ENCODE results near the gene NUDT22. TPM values are rescaled to one million over a fixed set of nuclear protein-coding genes. Genes with fewer than 3 reads are reported as not detected.

The NUDT22 gene
- total RNA-seq, 1 donor from 2014 or later = 47.8 TPM

- no peaks in the 10 kb centered on the region for H3K27me3 ChIP-seq
- H3K36me3 ChIP-seq = peaks cover 62% of the 10 kb centered on the region
- H3K9me3 ChIP-seq = no peaks in the 10 kb centered on the region
- H3K4me1 ChIP-seq = peaks cover 10% of the 10 kb centered on the region
- intact Hi-C loops (cut with DNase I) = no loop called here
- TF ChIP-seq CTCF (IDR thresholded peaks at IDR 0.05) = no peak
- no peak overlapping the region for H3K4me3 ChIP-seq
- DNase-seq = no peak
- no peak overlapping the region for H3K27ac ChIP-seq
- ATAC-seq = peak; percentile 92
Measured at GRCh38 chr11:64192434-64192833, 33.6 kb upstream of the NUDT22 start.

GRCh38 chr11:64196626-64197025 is 29.4 kb upstream of the NUDT22 start:
- no peak overlapping the region for H3K27ac ChIP-seq
- no peak overlapping the region for H3K4me3 ChIP-seq
- peaks cover 93% of the 10 kb centered on the region for H3K36me3 ChIP-seq
- DNase-seq = no peak
- ATAC-seq = no peak
- intact Hi-C loops (cut with DNase I) = no loop called here
- H3K9me3 ChIP-seq = no peaks in the 10 kb centered on the region
- H3K27me3 ChIP-seq = no peaks in the 10 kb centered on the region
- TF ChIP-seq CTCF (IDR thresholded peaks at IDR 0.05) = no peak
- H3K4me1 ChIP-seq = no peaks in the 10 kb centered on the region

- intact Hi-C loops (cut with DNase I) = no loop called here
- Histone ChIP-seq H3K27ac (no peak overlapping the region), H3K36me3 (peaks cover 100% of the 10 kb centered on the region), H3K4me3 (no peak overlapping the region), H3K27me3 (no peaks in the 10 kb centered on the region), H3K4me1 (no peaks in the 10 kb centered on the region), H3K9me3 (no peaks in the 10 kb centered on the region)
- TF ChIP-seq CTCF (IDR thresholded peaks at IDR 0.05) = no peak
- ATAC-seq (no peak), DNase-seq (no peak)
Measured at GRCh38 chr11:64198511-64198910, 27.6 kb upstream of the NUDT22 start.

- no peak for DNase-seq
- no peaks in the 10 kb centered on the region for H3K27me3 ChIP-seq
- H3K36me3 ChIP-seq = peaks cover 78% of the 10 kb centered on the region
- no peak for TF ChIP-seq CTCF (IDR thresholded peaks at IDR 0.05)
- H3K27ac ChIP-seq = no peak overlapping the region
- peaks cover 22% of the 10 kb centered on the region for H3K4me1 ChIP-seq
- intact Hi-C loops (cut with DNase I) = loop anchor here (5.0 kb wide), 1 partner anchor 101 kb away; the partner anchor contains the start of gene CATSPERZ
- no peaks in the 10 kb centered on the region for H3K9me3 ChIP-seq
- no peak overlapping the region for H3K4me3 ChIP-seq
- ATAC-seq = no peak
Measured at GRCh38 chr11:64201543-64201942, 24.5 kb upstream of the NUDT22 start.

GRCh38 chr11:64202992-64203391 is 23.1 kb upstream of the NUDT22 start:
- H3K27me3 ChIP-seq = no peaks in the 10 kb centered on the region
- H3K4me1 ChIP-seq = peaks cover 36% of the 10 kb centered on the region
- intact Hi-C loops (cut with DNase I) = loop anchor here (5.0 kb wide), 1 partner anchor 99 kb away; the partner anchor contains the start of gene CATSPERZ
- ATAC-seq (no peak), DNase-seq (no peak)
- TF ChIP-seq CTCF (IDR thresholded peaks at IDR 0.05) = no peak
- H3K36me3 ChIP-seq = peaks cover 63% of the 10 kb centered on the region
- H3K9me3 ChIP-seq = no peaks in the 10 kb centered on the region
- H3K27ac ChIP-seq = no peak overlapping the region
- H3K4me3 ChIP-seq = no peak overlapping the region

Data from upper lobe of right lung (tissue), 1 donor.